HG03280 (cell line): Measurements from ENCODE around the gene HDGFL1.

Source experiments
- ATAC-seq: cut with Tn5 transposase; IDR thresholded peaks from one replicate; pipeline ENCODE4 v1.9.1; 2021; ENCODE audit warnings: mild to moderate bottlenecking, moderate library complexity; ENCODE audit not compliant: unreplicated experiment

Gene HDGFL1

GRCh38 chr6:22569281-22570184 is at the start of gene HDGFL1:
TSS of gene HDGFL1 (plus strand) at chr6:22569566. CDS start at chr6:22569576, 10 bp downstream.
- no peak for ATAC-seq

GRCh38 chr6:22521035-22521434 is 48.3 kb upstream of the HDGFL1 start:
- no peak for ATAC-seq

- ATAC-seq: no peak
These were observed 42.6 kb upstream of the HDGFL1 start for GRCh38 chr6:22526736-22527135.

- ATAC-seq: no peak
These were observed 39.5 kb upstream of the HDGFL1 start for GRCh38 chr6:22529866-22530265.

GRCh38 chr6:22530506-22530905 is 38.9 kb upstream of the HDGFL1 start:
- ATAC-seq: no peak

GRCh38 chr6:22536122-22536521 is 33.2 kb upstream of the HDGFL1 start:
- ATAC-seq: no peak

- ATAC-seq: no peak
These were observed 24.9 kb upstream of the HDGFL1 start for GRCh38 chr6:22544476-22544875.

GRCh38 chr6:22545051-22545450 is 24.3 kb upstream of the HDGFL1 start:
- no peak for ATAC-seq

- ATAC-seq: no peak
These were observed 23.1 kb upstream of the HDGFL1 start for GRCh38 chr6:22546236-22546635.

- ATAC-seq: no peak
These were observed 18.2 kb upstream of the HDGFL1 start for GRCh38 chr6:22550971-22551670.

GRCh38 chr6:22556266-22556665 is 13.1 kb upstream of the HDGFL1 start:
- ATAC-seq: no peak

- ATAC-seq: no peak
These were observed 12.4 kb upstream of the HDGFL1 start for GRCh38 chr6:22557007-22557406.

GRCh38 chr6:22558288-22558882 is 11.0 kb upstream of the HDGFL1 start:
- no peak for ATAC-seq

GRCh38 chr6:22568854-22569253 is 512 bp upstream of the HDGFL1 start:
- ATAC-seq: no peak

- no peak for ATAC-seq
These were observed 802 bp downstream of the HDGFL1 start for GRCh38 chr6:22570185-22570551.

- no peak for ATAC-seq
These were observed 5.8 kb downstream of the HDGFL1 start for GRCh38 chr6:22575190-22575589.

GRCh38 chr6:22579439-22579838 is 10.1 kb downstream of the HDGFL1 start:
- ATAC-seq: no peak

GRCh38 chr6:22580337-22580736 is 11.0 kb downstream of the HDGFL1 start:
- no peak for ATAC-seq

- ATAC-seq: no peak
These were observed 13.2 kb downstream of the HDGFL1 start for GRCh38 chr6:22582417-22583205.

- no peak for ATAC-seq
These were observed 13.9 kb downstream of the HDGFL1 start for GRCh38 chr6:22583230-22583629.

- no peak for ATAC-seq
These were observed 14.6 kb downstream of the HDGFL1 start for GRCh38 chr6:22583927-22584326.
